Right lobe of liver (tissue), 6 donors: ENCODE measurements around the gene IGSF10. TPM values are rescaled to one million over a fixed set of nuclear protein-coding genes. Genes with fewer than 3 reads are reported as not detected.

Source experiments
- ATAC-seq, 4 donors: fragments of 200-7000 bp; cut with Tn5 transposase; one replicate each; pipeline ENCODE4 v1.9.1; 2020; ENCODE audit warnings: mild to moderate bottlenecking in 4 of 4, moderate library complexity in 4 of 4
- DNase-seq, 3 donors: peaks; one replicate each; pipeline ENCODE4 v3.0.0-alpha.2; 2020
- H3K27ac ChIP-seq, 3 donors: fragments of 200-600 bp; one replicate each; pipeline ENCODE4 v1.8.0; 2022
- H3K27me3 ChIP-seq, 2 donors: fragments of 200-600 bp; one replicate each; pipeline ENCODE4 v1.8.0; 2022
- H3K36me3 ChIP-seq, 4 donors: fragments of 200-600 bp; sonication (generic) in 1 of 4; one replicate each; pipeline versions ENCODE4 v1.5.1 to v1.8.0; 2017 to 2022; ENCODE audit warnings: control low read depth in 1 of 4
- H3K4me1 ChIP-seq, 4 donors: fragments of 200-600 bp; sonication (generic) in 1 of 4; one replicate each; pipeline versions ENCODE4 v1.5.1 to v1.8.0; 2017 to 2022; ENCODE audit warnings: control low read depth in 1 of 4
- H3K4me3 ChIP-seq, 3 donors: fragments of 200-600 bp; one replicate each; pipeline ENCODE4 v1.8.0; 2022
- H3K9me3 ChIP-seq, 4 donors: fragments of 200-600 bp; sonication (generic) in 1 of 4; one replicate each; pipeline versions ENCODE4 v1.5.1 to v1.8.0; 2017 to 2022; ENCODE audit warnings: control low read depth in 1 of 4
- POLR2A ChIP-seq: fragments of 450-650 bp; IDR thresholded peaks from one replicate; pipeline ENCODE4 v1.6.1; 2017; ENCODE audit warnings: antibody characterized with exemption, mild to moderate bottlenecking
- WGBS: methylation state at CpG from one replicate; pipeline ENCODE4 v1.1.6; 2018; ENCODE audit warnings: low coverage, low lambda C conversion rate; ENCODE audit not compliant: insufficient coverage; ENCODE audit errors: missing lambda C conversion rate; 5-methylcytosine and 5-hydroxymethylcytosine counted together
- intact Hi-C, 2 donors: fragments of 100-400 bp; cut with DNase I; formaldehyde crosslinking; loops; one replicate each; pipeline versions ENCODE4 v1.11.2 to v1.14.1; 2022
- total RNA-seq, 6 experiments: library from RNA; depleted of rRNA in 2 of 6; stranded (reverse); fragments of >200 nt in 2 of 6; fragmentation: NEBNext Ultra II Directional in 3 of 6; extraction: Animal tissue kit (Norgen Biotek cat#: 25700) in 3 of 6; gene quantifications; one replicate each; pipeline versions ENCODE4 v1.1.0 to v1.2.4, GENCODE V29; 2016 to 2023
- TF ChIP-seq, protein P1 (sequence below), 4 donors: fragments of 200-600 bp in 3 of 4; fragments of 450-650 bp in 1 of 4; IDR thresholded peaks; one replicate each; pipeline versions ENCODE4 v1.5.1 to v1.8.0; 2016 to 2022; ENCODE audit warnings: antibody characterized with exemption in 4 of 4, mild to moderate bottlenecking in 2 of 4
- donor health status: DM: no; HTN: yes; CAD: no.
- donor health status: DM: no; HTN: no; CAD: no.
- donor health status: DM: no; HTN: no; CAD: no.
- donor health status: DM: no; HTN: yes; CAD: no.
- donor health status: DM: no; HTN: yes; CAD: no.

IGSF10 gene
- total RNA-seq, 6 experiments from 2014 or later, result 0.06 to 0.35 (median 0.17) TPM

DNA sequence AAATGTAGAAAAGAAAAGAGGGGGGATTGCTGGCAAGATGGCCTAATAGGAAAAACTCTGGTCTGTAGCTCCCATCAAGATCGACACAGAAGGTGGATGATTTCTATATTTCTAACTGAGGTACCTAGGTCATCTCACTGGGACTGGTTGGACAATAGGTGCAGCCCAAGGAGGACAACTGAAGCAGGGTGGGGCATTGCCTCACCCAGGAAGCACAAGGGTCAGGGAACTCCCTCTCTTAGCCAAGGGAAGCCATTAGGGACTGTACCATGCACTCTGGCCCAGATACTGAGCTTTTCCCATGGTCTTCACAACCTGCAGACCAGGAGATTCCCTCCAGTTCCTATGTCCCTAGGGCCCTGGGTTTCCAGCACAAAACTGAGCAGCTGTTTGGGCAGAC is 22.6 kb upstream of the IGSF10 start:
- intact Hi-C loops, result no loop called here
- TF ChIP-seq POLR2A, result no peak
- TF ChIP-seq, protein P1, sequence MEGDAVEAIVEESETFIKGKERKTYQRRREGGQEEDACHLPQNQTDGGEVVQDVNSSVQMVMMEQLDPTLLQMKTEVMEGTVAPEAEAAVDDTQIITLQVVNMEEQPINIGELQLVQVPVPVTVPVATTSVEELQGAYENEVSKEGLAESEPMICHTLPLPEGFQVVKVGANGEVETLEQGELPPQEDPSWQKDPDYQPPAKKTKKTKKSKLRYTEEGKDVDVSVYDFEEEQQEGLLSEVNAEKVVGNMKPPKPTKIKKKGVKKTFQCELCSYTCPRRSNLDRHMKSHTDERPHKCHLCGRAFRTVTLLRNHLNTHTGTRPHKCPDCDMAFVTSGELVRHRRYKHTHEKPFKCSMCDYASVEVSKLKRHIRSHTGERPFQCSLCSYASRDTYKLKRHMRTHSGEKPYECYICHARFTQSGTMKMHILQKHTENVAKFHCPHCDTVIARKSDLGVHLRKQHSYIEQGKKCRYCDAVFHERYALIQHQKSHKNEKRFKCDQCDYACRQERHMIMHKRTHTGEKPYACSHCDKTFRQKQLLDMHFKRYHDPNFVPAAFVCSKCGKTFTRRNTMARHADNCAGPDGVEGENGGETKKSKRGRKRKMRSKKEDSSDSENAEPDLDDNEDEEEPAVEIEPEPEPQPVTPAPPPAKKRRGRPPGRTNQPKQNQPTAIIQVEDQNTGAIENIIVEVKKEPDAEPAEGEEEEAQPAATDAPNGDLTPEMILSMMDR (IDR thresholded peaks at IDR 0.05), result no peak
- Histone ChIP-seq H3K4me1 (no peaks in the 10 kb centered on the region), H3K36me3 (no peaks in the 10 kb centered on the region), H3K27ac (no peak overlapping the region), H3K9me3 (no peaks in the 10 kb centered on the region), H3K27me3 (no peaks in the 10 kb centered on the region), H3K4me3 (no peak overlapping the region)
- no CpG with 5 or more reads among the region's 1 CpG for WGBS
- DNase-seq (no peak), ATAC-seq (no peak)

DNA sequence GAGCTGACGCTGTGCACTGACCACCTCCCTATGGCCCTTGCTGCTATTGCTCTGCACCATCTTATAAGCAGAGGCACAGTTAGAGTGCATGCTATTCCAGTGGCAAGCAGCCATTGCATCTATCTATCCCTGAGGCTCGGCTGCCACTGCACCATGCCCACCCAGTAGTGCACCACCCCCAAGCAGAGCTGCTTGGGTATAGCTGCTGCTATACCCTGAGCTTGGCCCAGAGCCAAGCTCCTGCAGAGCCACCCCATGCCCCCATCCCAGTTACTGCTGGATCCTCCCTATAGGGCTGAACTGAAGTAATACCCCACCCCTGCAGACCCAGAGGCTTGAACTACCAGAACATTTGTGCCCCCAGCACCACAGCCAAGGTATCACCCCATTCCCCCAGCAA is 19.6 kb upstream of the IGSF10 start:
- Histone ChIP-seq H3K4me3 (no peak overlapping the region), H3K9me3 (no peaks in the 10 kb centered on the region), H3K27ac (no peak overlapping the region), H3K36me3 (no peaks in the 10 kb centered on the region), H3K4me1 (no peaks in the 10 kb centered on the region), H3K27me3 (no peaks in the 10 kb centered on the region)
- ATAC-seq, result no peak
- intact Hi-C loops, result no loop called here
- DNase-seq, result no peak
- WGBS, result 100% methylated on average over 1 of the region's 2 CpGs
- no peak for TF ChIP-seq POLR2A
- TF ChIP-seq, protein P1 (IDR thresholded peaks at IDR 0.05), result no peak

GRCh38 chr3:151479452-151479851 is 18.6 kb upstream of the IGSF10 start:
- DNase-seq, result no peak
- WGBS, result 38% methylated on average over 1 of the region's 1 CpG
- H3K9me3 ChIP-seq, result no peaks in the 10 kb centered on the region
- no peak overlapping the region for H3K27ac ChIP-seq
- TF ChIP-seq, protein P1 (IDR thresholded peaks at IDR 0.05), result no peak
- no peak for TF ChIP-seq POLR2A
- H3K4me1 ChIP-seq, result no peaks in the 10 kb centered on the region
- H3K36me3 ChIP-seq, result no peaks in the 10 kb centered on the region
- H3K27me3 ChIP-seq, result no peaks in the 10 kb centered on the region
- intact Hi-C loops, result no loop called here
- no peak for ATAC-seq
- no peak overlapping the region for H3K4me3 ChIP-seq

DNA sequence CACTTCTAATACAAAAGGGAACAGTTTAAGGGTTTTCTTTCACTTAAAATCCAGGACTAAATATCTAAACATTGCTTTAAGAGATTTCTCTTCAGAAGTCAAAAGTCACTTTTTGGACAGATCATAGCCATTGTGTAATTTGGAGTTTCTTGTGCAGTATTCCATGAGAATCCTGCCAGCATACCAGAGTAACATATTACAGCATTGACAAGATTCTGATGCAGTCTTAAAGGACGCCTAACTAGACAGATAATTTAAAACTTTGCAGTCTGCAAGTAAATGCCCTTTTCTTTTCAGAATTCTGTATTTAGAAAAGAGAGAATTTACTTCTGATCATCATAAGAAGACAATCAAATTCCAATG is 17.5 kb upstream of the IGSF10 start:
- ATAC-seq (no peak), DNase-seq (no peak)
- no peak for TF ChIP-seq POLR2A
- TF ChIP-seq, protein P1 (IDR thresholded peaks at IDR 0.05), result no peak
- H3K4me3 ChIP-seq, result no peak overlapping the region
- no peaks in the 10 kb centered on the region for H3K4me1 ChIP-seq
- H3K27ac ChIP-seq, result no peak overlapping the region
- 53% methylated on average over 1 of the region's 1 CpG for whole genome bisulfite sequencing
- no peaks in the 10 kb centered on the region for H3K27me3 ChIP-seq
- intact Hi-C loops, result no loop called here
- H3K9me3 ChIP-seq, result no peaks in the 10 kb centered on the region
- no peaks in the 10 kb centered on the region for H3K36me3 ChIP-seq
